AG04449 (cell line): Measurements from ENCODE around the gene NPFF.

ENCODE experiments used
- CTCF ChIA-PET: fragments of 350-600 bp; formaldehyde crosslinking; extraction: SDS; loops from one replicate; lab custom pipeline; 2021; ENCODE audit warnings: antibody characterized with exemption; lab: Yijun Ruan, JAX
- POLR2A ChIA-PET: fragments of 400-600, 350-600 bp; formaldehyde crosslinking; extraction: SDS; loops from one replicate; lab custom pipeline; 2020; ENCODE audit warnings: antibody characterized with exemption, inconsistent platforms; lab: Yijun Ruan, JAX
- DNase-seq: peaks from one replicate; pipeline ENCODE4 v3.0.0-alpha.2; 2010; ENCODE audit warnings: low read depth, low spot score
- H3K4me3 ChIP-seq: 2 replicates; pipeline ENCODE4 v1.5.1; 2011; ENCODE audit warnings: low read depth, mild to moderate bottlenecking, control low read depth, low read length
- TF ChIP-seq, protein P1 (sequence below): IDR thresholded peaks from one replicate; pipeline ENCODE4 v1.5.1; 2011; ENCODE audit warnings: mild to moderate bottlenecking, moderate library complexity, low read length, control low read depth, inconsistent platforms; ENCODE audit not compliant: insufficient read depth; ENCODE audit errors: missing control alignments

Gene NPFF

DNA sequence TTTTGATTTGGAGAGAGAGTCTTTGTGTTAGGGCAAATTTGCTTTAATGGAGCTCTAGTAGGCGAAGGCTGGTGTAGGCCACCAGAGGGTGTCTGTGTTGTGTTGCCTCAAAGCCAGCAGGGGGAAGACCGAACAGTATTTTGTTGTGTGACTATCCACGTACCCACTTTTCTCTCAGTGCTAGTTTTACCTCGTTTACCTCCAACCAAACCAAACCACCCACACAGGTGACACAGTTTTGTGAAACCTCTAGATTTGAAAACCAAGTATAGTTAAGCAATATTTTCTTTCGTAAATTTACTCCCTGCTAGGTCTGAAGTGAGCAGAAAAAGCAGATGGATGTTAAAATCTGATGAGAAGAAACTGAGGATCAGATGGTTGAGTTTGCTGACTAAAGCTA, 36.3 kb upstream of the NPFF start:
- H3K4me3 ChIP-seq, result no peak overlapping the region
- ChIA-PET CTCF (interaction anchor here (0.8 to 9.0 kb wide), 39 partner anchors 9 to 201 kb away, joined by 3 to 207 read pairs (median 6); partner anchors contain the start of genes ATF7 and ATP5MC2), POLR2A (interaction anchor here (0.6 to 1.5 kb wide), 2 partner anchors 116 to 132 kb away, joined by 4 to 11 read pairs; partner anchors contain the start of gene ATP5MC2)
- no peak for DNase-seq
- TF ChIP-seq, protein P1, sequence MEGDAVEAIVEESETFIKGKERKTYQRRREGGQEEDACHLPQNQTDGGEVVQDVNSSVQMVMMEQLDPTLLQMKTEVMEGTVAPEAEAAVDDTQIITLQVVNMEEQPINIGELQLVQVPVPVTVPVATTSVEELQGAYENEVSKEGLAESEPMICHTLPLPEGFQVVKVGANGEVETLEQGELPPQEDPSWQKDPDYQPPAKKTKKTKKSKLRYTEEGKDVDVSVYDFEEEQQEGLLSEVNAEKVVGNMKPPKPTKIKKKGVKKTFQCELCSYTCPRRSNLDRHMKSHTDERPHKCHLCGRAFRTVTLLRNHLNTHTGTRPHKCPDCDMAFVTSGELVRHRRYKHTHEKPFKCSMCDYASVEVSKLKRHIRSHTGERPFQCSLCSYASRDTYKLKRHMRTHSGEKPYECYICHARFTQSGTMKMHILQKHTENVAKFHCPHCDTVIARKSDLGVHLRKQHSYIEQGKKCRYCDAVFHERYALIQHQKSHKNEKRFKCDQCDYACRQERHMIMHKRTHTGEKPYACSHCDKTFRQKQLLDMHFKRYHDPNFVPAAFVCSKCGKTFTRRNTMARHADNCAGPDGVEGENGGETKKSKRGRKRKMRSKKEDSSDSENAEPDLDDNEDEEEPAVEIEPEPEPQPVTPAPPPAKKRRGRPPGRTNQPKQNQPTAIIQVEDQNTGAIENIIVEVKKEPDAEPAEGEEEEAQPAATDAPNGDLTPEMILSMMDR, result peak; percentile 95

- ChIA-PET CTCF (interaction anchor here (0.6 to 9.0 kb wide), 5 partner anchors 10 to 205 kb away, joined by 3 to 207 read pairs (median 3); partner anchors contain the start of gene ATP5MC2), POLR2A (interaction anchor here (0.6 kb wide), 1 partner anchor 33 kb away, joined by 6 read pairs; no protein-coding TSS in a partner anchor)
- TF ChIP-seq, protein P1, result no peak
Measured at GRCh38 chr12:53539526-53539925, 32.2 kb upstream of the NPFF start.

DNA sequence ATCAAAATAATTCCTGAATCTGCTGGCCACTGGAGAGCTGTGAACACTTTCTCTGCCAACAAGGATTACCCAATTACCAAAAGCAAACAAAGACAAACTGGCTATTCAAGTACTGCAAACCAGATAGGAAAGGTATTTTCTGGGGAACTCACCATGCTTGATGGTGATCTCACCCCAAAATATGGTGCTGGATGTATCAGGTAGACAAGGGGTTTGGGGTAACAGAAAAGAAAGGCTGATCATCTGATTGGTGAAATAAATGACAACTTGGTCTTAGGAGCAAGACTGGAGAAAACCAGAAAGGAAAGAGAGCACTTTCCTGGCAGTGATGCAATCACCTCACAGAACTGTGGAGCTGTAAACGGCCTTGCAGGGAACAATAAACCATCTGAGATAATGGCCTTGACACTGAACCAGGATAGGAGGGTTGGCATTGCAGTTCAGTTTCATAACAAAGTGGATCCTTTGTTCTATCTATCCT, 31.0 kb upstream of the NPFF start:
- ChIA-PET CTCF (interaction anchor here (0.9 to 9.0 kb wide), 6 partner anchors 13 to 219 kb away, joined by 3 to 207 read pairs (median 4); partner anchors contain the start of gene ATP5MC2), POLR2A (interaction anchor here (0.9 kb wide), 1 partner anchor 138 kb away, joined by 3 read pairs; the partner anchor contains the start of gene ATP5MC2)
- DNase-seq, result peak; percentile 21

More at GRCh38 chr12:53539526-53539925, 32.2 kb upstream of the NPFF start:
- no peak overlapping the region for H3K4me3 ChIP-seq
- DNase-seq, result no peak

GRCh38 chr12:53536962-53537361, 29.7 kb upstream of the NPFF start:
- TF ChIP-seq, protein P1, result no peak
- no peak for DNase-seq
- CTCF ChIA-PET, result no interaction called here
- POLR2A ChIA-PET, result no interaction called here
- H3K4me3 ChIP-seq, result no peak overlapping the region

More for the DNA sequence above, 31.0 kb upstream of the NPFF start:
- H3K4me3 ChIP-seq, result no peak overlapping the region
- TF ChIP-seq, protein P1, result no peak

DNA sequence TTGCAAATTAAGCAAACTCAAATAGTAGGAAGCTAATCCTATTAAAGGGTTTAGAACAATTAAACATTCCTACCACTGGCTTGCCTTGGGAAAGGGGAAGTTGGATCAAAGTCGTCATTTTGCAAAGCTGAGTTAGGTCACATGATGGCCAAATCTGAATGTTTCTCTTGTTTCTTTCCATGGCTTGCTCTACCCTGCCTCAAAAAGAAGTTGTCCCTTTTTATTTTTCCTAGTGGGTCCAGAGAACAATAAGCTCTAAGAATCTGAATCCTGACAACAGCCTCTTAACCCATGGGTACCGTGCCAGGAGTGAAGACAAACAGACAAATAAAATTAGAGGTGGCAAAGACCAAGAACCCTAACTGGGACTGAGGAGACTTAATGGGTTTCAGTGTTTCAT, 26.2 kb upstream of the NPFF start:
- DNase-seq, result no peak
- H3K4me3 ChIP-seq, result no peak overlapping the region
- ChIA-PET CTCF (interaction anchor here (1.0 to 6.6 kb wide), 6 partner anchors 11 to 212 kb away, joined by 3 to 44 read pairs (median 3); no protein-coding TSS in a partner anchor), POLR2A (no interaction called here)
- TF ChIP-seq, protein P1, result no peak
